HG03378 (cell line): ENCODE measurements around the gene CTAG1A.
"Not testable (repeated sequence)": the region's sequence is repeated elsewhere in the genome, so short reads cannot be mapped to it uniquely, and the experiment has no call there.

Source experiments
- ATAC-seq: cut with Tn5 transposase; IDR thresholded peaks from one replicate; pipeline ENCODE4 v1.9.1; 2021; ENCODE audit warnings: mild to moderate bottlenecking, moderate library complexity; ENCODE audit not compliant: unreplicated experiment

The CTAG1A gene

GRCh38 chrX:154584585-154585183 is at the start of gene CTAG1A:
Gene CTAG1A (plus strand): TSS chrX:154585133. CDS start chrX:154585207, 74 bp downstream.
- not testable (repeated sequence) for ATAC-seq

- ATAC-seq, result no peak
Measured at GRCh38 chrX:154535892-154536291, 49.0 kb upstream of the CTAG1A start.

- no peak for ATAC-seq
Measured at GRCh38 chrX:154539077-154539476, 45.9 kb upstream of the CTAG1A start.

GRCh38 chrX:154540365-154540764 is 44.6 kb upstream of the CTAG1A start:
- ATAC-seq, result not testable (repeated sequence)

- no peak for ATAC-seq
Measured at GRCh38 chrX:154540897-154541535, 43.9 kb upstream of the CTAG1A start.

GRCh38 chrX:154541589-154541895 is 43.4 kb upstream of the CTAG1A start:
- ATAC-seq, result no peak

GRCh38 chrX:154541896-154542722 is 42.8 kb upstream of the CTAG1A start:
- no peak for ATAC-seq

- ATAC-seq, result no peak
Measured at GRCh38 chrX:154542723-154543424, 42.1 kb upstream of the CTAG1A start.

GRCh38 chrX:154545673-154546274 is 39.2 kb upstream of the CTAG1A start:
- ATAC-seq, result no peak

- peak; percentile 39 for ATAC-seq
Measured at GRCh38 chrX:154546354-154547244, 38.3 kb upstream of the CTAG1A start, which contains the start of gene G6PD. Gene G6PD (minus strand): TSS chrX:154546846. CDS start chrX:154546155, 691 bp downstream.

- ATAC-seq, result peak; percentile 76
Measured at GRCh38 chrX:154547245-154548027, 37.5 kb upstream of the CTAG1A start, which contains the start of gene IKBKG. Gene IKBKG (plus strand): TSS chrX:154547620. CDS start chrX:154552003, 4,383 bp downstream.

GRCh38 chrX:154548028-154548316 is 37.0 kb upstream of the CTAG1A start:
- ATAC-seq, result no peak

- no peak for ATAC-seq
Measured at GRCh38 chrX:154549766-154550165, 35.2 kb upstream of the CTAG1A start.

GRCh38 chrX:154552112-154552806 is 32.7 kb upstream of the CTAG1A start:
- ATAC-seq, result not testable (repeated sequence)

- not testable (repeated sequence) for ATAC-seq
Measured at GRCh38 chrX:154558060-154558690, 26.8 kb upstream of the CTAG1A start.

- ATAC-seq, result not testable (repeated sequence)
Measured at GRCh38 chrX:154558896-154559295, 26.0 kb upstream of the CTAG1A start.

GRCh38 chrX:154560326-154560725 is 24.6 kb upstream of the CTAG1A start:
- ATAC-seq, result not testable (repeated sequence)

- ATAC-seq, result not testable (repeated sequence)
Measured at GRCh38 chrX:154562295-154562694, 22.6 kb upstream of the CTAG1A start.
